H9 (cell line): ENCODE results near the gene LEMD3. TPM values are rescaled to one million over a fixed set of nuclear protein-coding genes. Genes with fewer than 3 reads are reported as not detected.

ENCODE experiments used
- DNase-seq: peaks from one replicate; pipeline ENCODE4 v3.0.0-alpha.2; 2017
- H2AFZ ChIP-seq: one replicate; pipeline ENCODE4 v1.6.1; 2013; ENCODE audit warnings: mild to moderate bottlenecking, low read length, control low read depth, moderate library complexity
- H2AK5ac ChIP-seq: 2 replicates; pipeline ENCODE4 v1.6.1; 2013; ENCODE audit warnings: low read length, control low read depth, mixed read lengths; ENCODE audit not compliant: insufficient read length
- H2BK120ac ChIP-seq: one replicate; pipeline ENCODE4 v1.6.1; 2013; ENCODE audit warnings: low read depth, mild to moderate bottlenecking, low read length, control low read depth, inconsistent platforms; ENCODE audit not compliant: poor library complexity, severe bottlenecking
- H2BK12ac ChIP-seq: 2 replicates; pipeline ENCODE4 v1.6.1; 2013; ENCODE audit warnings: low read length, control low read depth, mixed read lengths, low read depth; ENCODE audit not compliant: insufficient read length
- H2BK15ac ChIP-seq: 2 replicates; pipeline ENCODE4 v1.6.1; 2013; ENCODE audit warnings: low read depth, low read length, control low read depth
- H2BK20ac ChIP-seq: one replicate; pipeline ENCODE4 v1.6.1; 2013; ENCODE audit warnings: low read depth, mild to moderate bottlenecking, low read length, control low read depth, inconsistent platforms; ENCODE audit not compliant: poor library complexity, severe bottlenecking
- H2BK5ac ChIP-seq: 2 replicates; pipeline ENCODE4 v1.6.1; 2013; ENCODE audit warnings: low read length, control low read depth, mixed read lengths; ENCODE audit not compliant: insufficient read length
- H3K14ac ChIP-seq: 2 replicates; pipeline ENCODE4 v1.6.1; 2013; ENCODE audit warnings: low read length, control low read depth; ENCODE audit not compliant: insufficient read depth
- H3K18ac ChIP-seq: 2 replicates; pipeline ENCODE4 v1.6.1; 2013; ENCODE audit warnings: low read depth, mild to moderate bottlenecking, mixed read lengths, low read length, control low read depth; ENCODE audit not compliant: insufficient read length
- H3K23ac ChIP-seq: 2 replicates; pipeline ENCODE4 v1.6.1; 2013; ENCODE audit warnings: low read length, control low read depth, mixed read lengths, low read depth; ENCODE audit not compliant: insufficient read length
- H3K23me2 ChIP-seq: 2 replicates; pipeline ENCODE4 v1.6.1; 2013; ENCODE audit warnings: low read depth, mild to moderate bottlenecking, mixed read lengths, low read length, control low read depth; ENCODE audit not compliant: insufficient read length, poor library complexity, severe bottlenecking
- H3K27ac ChIP-seq: 2 replicates; pipeline ENCODE4 v1.5.1; 2013; ENCODE audit warnings: low read length, control low read depth, mixed read lengths, low read depth; ENCODE audit not compliant: insufficient read length
- H3K27me3 ChIP-seq: 2 replicates; pipeline ENCODE4 v1.6.1; 2013; ENCODE audit warnings: low read length, control low read depth, inconsistent platforms; ENCODE audit not compliant: insufficient read depth
- H3K4ac ChIP-seq: 2 replicates; pipeline ENCODE4 v1.6.1; 2013; ENCODE audit warnings: low read depth, mild to moderate bottlenecking, control low read depth, inconsistent platforms, low read length, moderate library complexity
- H3K4me1 ChIP-seq: 2 replicates; pipeline ENCODE4 v1.6.1; 2013; ENCODE audit warnings: low read length, control low read depth, inconsistent platforms; ENCODE audit not compliant: insufficient read depth
- H3K4me2 ChIP-seq: 2 replicates; pipeline ENCODE4 v1.6.1; 2013; ENCODE audit warnings: low read length, control low read depth, mixed read lengths; ENCODE audit not compliant: insufficient read length, insufficient read depth
- H3K56ac ChIP-seq: 2 replicates; pipeline ENCODE4 v1.6.1; 2013; ENCODE audit warnings: low read depth, mild to moderate bottlenecking, mixed read lengths, low read length, control low read depth; ENCODE audit not compliant: insufficient read length
- H3K79me1 ChIP-seq: 2 replicates; pipeline ENCODE4 v1.6.1; 2013; ENCODE audit warnings: low read depth, mild to moderate bottlenecking, moderate library complexity, low read length, control low read depth, inconsistent platforms; ENCODE audit not compliant: insufficient read depth, poor library complexity, severe bottlenecking
- H3K79me2 ChIP-seq: 2 replicates; pipeline ENCODE4 v1.6.1; 2013; ENCODE audit warnings: low read length, control low read depth, inconsistent platforms; ENCODE audit not compliant: insufficient read depth
- H3K9ac ChIP-seq: 2 replicates; pipeline ENCODE4 v1.6.1; 2013; ENCODE audit warnings: low read length, control low read depth, mixed read lengths; ENCODE audit not compliant: insufficient read length; ENCODE audit errors: extremely low read depth
- H3K9me3 ChIP-seq: one replicate; pipeline ENCODE4 v1.6.1; 2013; ENCODE audit warnings: low read depth, low read length, inconsistent platforms; ENCODE audit not compliant: control insufficient read depth
- H3T11ph ChIP-seq: one replicate; pipeline ENCODE4 v1.6.1; 2013; ENCODE audit warnings: mild to moderate bottlenecking, low read length, control low read depth, inconsistent platforms
- H4K20me1 ChIP-seq: one replicate; pipeline ENCODE4 v1.6.1; 2013; ENCODE audit not compliant: control insufficient read depth, insufficient read length, insufficient read depth
- H4K5ac ChIP-seq: 2 replicates; pipeline ENCODE4 v1.6.1; 2013; ENCODE audit warnings: low read depth, mild to moderate bottlenecking, mixed read lengths, low read length, control low read depth; ENCODE audit not compliant: insufficient read length
- H4K8ac ChIP-seq: replicated peaks from 2 replicates; pipeline ENCODE4 v1.6.1; 2013; ENCODE audit warnings: low read length, control low read depth, mixed read lengths, low read depth; ENCODE audit not compliant: insufficient read length
- H4K91ac ChIP-seq: 2 replicates; pipeline ENCODE4 v1.6.1; 2013; ENCODE audit warnings: low read depth, mild to moderate bottlenecking, moderate library complexity, mixed read lengths, low read length, control low read depth; ENCODE audit not compliant: insufficient read length
- H3K27ac Mint-ChIP-seq, 3 experiments: 2 replicates in 2 of 3; 3 replicates in 1 of 3; pipeline ENCODE4 v1.8.0; 2020 to 2021; ENCODE audit warnings: mixed read lengths in 3 of 3, mild to moderate bottlenecking in 1 of 3, moderate library complexity in 1 of 3
- H3K27me3 Mint-ChIP-seq: 2 replicates; pipeline ENCODE4 v1.8.0; 2021; ENCODE audit warnings: low read depth, mild to moderate bottlenecking, moderate library complexity, mixed read lengths
- H3K36me3 Mint-ChIP-seq, 3 experiments: 2 replicates in 2 of 3; 3 replicates in 1 of 3; pipeline ENCODE4 v1.8.0; 2020 to 2021; ENCODE audit warnings: low read depth in 3 of 3, mixed read lengths in 3 of 3; ENCODE audit not compliant: insufficient read depth in 1 of 3
- H3K4me1 Mint-ChIP-seq, 2 experiments: 2 replicates each; pipeline ENCODE4 v1.8.0; 2020; ENCODE audit warnings: mixed read lengths in 2 of 2
- H3K4me3 Mint-ChIP-seq, 2 experiments: 2 replicates in 1 of 2; 3 replicates in 1 of 2; pipeline ENCODE4 v1.8.0; 2020 to 2021; ENCODE audit warnings: mild to moderate bottlenecking in 2 of 2, mixed read lengths in 2 of 2, moderate library complexity in 1 of 2
- H3K9me3 Mint-ChIP-seq, 2 experiments: 2 replicates in 1 of 2; 3 replicates in 1 of 2; pipeline ENCODE4 v1.8.0; 2020; ENCODE audit warnings: mild to moderate bottlenecking in 2 of 2, mixed read lengths in 2 of 2, moderate library complexity in 1 of 2
- WGBS: extraction: QIAGEN DNeasy Blood & Tissue Kit; methylation state at CpG from one replicate; pipeline ENCODE4 v1.1.7; 2013; ENCODE audit warnings: missing lambda C conversion rate, low lambda C conversion rate, mixed read lengths; ENCODE audit not compliant: insufficient read length; ENCODE audit errors: extremely low coverage; 5-methylcytosine and 5-hydroxymethylcytosine counted together
- total RNA-seq: library from RNA; stranded (reverse); gene quantifications from 2 replicates; pipeline ENCODE4 v1.2.1, GENCODE V29; 2021
- TF ChIP-seq, protein P1 (sequence below): fragments of 200-600 bp; sonication (generic); conservative IDR thresholded peaks from 3 replicates; pipeline ENCODE4 v1.8.0; 2021; ENCODE audit warnings: antibody characterized with exemption, mild to moderate bottlenecking

LEMD3 gene
- total RNA-seq, 1 experiment from 2014 or later: 38.1 TPM

GRCh38 chr12:65125247-65125646, 44.1 kb upstream of the LEMD3 start:
- Histone ChIP-seq H3K79me2 (no peaks in the 10 kb centered on the region), H3K56ac (no peak overlapping the region), H2BK5ac (no peak overlapping the region), H4K91ac (no peak overlapping the region), H4K5ac (no peak overlapping the region), H3K79me1 (no peaks in the 10 kb centered on the region), H3K18ac (no peak overlapping the region), H3K23me2 (peaks cover 5% of the 10 kb centered on the region), H3K27me3 (peaks cover 2% of the 10 kb centered on the region; the same call in 1 of the 2 replicates), H2BK15ac (no peak overlapping the region), H3K27ac (no peak overlapping the region), H2AFZ (no peak overlapping the region), H2BK120ac (no peak overlapping the region), H2BK12ac (no peak overlapping the region), H3K4me2 (no peak overlapping the region), H3K4me1 (no peaks in the 10 kb centered on the region), H2BK20ac (no peak overlapping the region), H2AK5ac (no peak overlapping the region), H4K20me1 (no peaks in the 10 kb centered on the region), H3K9me3 (no peaks in the 10 kb centered on the region), H3K4ac (no peak overlapping the region), H3T11ph (no peak overlapping the region), H4K8ac (no peak overlapping the region), H3K23ac (no peak overlapping the region), H3K9ac (no peak overlapping the region), H3K14ac (no peak overlapping the region)
- Mint-ChIP-seq H3K36me3 (no peaks in the 10 kb centered on the region), H3K4me1 (peaks cover 4 to 5% of the 10 kb centered on the region in 2 experiments; a peak in 1 of 4 replicates), H3K27ac (no peak overlapping the region), H3K4me3 (no peak overlapping the region), H3K9me3 (no peaks in the 10 kb centered on the region), H3K27me3 (peaks cover 33% of the 10 kb centered on the region)
- no CpG with 5 or more reads among the region's 1 CpG for WGBS
- TF ChIP-seq, protein P1, sequence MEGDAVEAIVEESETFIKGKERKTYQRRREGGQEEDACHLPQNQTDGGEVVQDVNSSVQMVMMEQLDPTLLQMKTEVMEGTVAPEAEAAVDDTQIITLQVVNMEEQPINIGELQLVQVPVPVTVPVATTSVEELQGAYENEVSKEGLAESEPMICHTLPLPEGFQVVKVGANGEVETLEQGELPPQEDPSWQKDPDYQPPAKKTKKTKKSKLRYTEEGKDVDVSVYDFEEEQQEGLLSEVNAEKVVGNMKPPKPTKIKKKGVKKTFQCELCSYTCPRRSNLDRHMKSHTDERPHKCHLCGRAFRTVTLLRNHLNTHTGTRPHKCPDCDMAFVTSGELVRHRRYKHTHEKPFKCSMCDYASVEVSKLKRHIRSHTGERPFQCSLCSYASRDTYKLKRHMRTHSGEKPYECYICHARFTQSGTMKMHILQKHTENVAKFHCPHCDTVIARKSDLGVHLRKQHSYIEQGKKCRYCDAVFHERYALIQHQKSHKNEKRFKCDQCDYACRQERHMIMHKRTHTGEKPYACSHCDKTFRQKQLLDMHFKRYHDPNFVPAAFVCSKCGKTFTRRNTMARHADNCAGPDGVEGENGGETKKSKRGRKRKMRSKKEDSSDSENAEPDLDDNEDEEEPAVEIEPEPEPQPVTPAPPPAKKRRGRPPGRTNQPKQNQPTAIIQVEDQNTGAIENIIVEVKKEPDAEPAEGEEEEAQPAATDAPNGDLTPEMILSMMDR: no peak
- DNase-seq: no peak
